ENCODE data around the gene RFESD.

DNA sequence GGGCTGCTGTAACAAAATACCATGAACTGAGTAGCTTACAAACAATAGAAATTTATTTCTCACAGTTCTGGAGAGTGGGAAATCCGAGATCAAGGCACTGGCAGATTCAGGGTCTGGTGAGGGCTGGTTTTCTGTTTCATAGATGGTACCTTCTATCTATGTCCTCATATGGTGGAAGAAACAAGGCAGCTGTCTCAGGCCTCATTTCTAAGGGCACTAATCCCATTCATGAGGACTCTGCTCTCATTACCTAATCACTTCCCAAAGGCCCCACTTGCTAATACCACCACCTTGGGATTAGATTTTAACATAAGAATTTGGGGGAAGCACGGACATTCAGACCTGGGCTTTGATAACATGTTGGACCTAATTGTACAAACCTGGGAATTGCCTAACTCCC lies 13.5 kb downstream of the RFESD start:
- TF ChIP-seq, protein P1, sequence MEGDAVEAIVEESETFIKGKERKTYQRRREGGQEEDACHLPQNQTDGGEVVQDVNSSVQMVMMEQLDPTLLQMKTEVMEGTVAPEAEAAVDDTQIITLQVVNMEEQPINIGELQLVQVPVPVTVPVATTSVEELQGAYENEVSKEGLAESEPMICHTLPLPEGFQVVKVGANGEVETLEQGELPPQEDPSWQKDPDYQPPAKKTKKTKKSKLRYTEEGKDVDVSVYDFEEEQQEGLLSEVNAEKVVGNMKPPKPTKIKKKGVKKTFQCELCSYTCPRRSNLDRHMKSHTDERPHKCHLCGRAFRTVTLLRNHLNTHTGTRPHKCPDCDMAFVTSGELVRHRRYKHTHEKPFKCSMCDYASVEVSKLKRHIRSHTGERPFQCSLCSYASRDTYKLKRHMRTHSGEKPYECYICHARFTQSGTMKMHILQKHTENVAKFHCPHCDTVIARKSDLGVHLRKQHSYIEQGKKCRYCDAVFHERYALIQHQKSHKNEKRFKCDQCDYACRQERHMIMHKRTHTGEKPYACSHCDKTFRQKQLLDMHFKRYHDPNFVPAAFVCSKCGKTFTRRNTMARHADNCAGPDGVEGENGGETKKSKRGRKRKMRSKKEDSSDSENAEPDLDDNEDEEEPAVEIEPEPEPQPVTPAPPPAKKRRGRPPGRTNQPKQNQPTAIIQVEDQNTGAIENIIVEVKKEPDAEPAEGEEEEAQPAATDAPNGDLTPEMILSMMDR (IDR thresholded peaks at IDR 0.05; ENCODE audit: low read depth, low read length), result no peak
- TF ChIP-seq, protein P2, sequence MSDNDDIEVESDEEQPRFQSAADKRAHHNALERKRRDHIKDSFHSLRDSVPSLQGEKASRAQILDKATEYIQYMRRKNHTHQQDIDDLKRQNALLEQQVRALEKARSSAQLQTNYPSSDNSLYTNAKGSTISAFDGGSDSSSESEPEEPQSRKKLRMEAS (IDR thresholded peaks at IDR 0.05; ENCODE audit: low read depth, low read length), result no peak
